Neural progenitor cell (in vitro differentiated cells): ENCODE measurements around the gene UBE2E1.

Experiments used
- EZH2 ChIP-seq: fragments of 200-600 bp; sonication (generic); IDR thresholded peaks from 2 replicates; pipeline ENCODE4 v1.6.1; 2017; ENCODE audit warnings: antibody characterized with exemption, mild to moderate bottlenecking, moderate library complexity
- TF ChIP-seq, protein P1 (sequence below): fragments of 200-600 bp; sonication (generic); IDR thresholded peaks from 2 replicates; pipeline ENCODE4 v1.5.1; 2017; ENCODE audit warnings: antibody characterized with exemption, mild to moderate bottlenecking

DNA sequence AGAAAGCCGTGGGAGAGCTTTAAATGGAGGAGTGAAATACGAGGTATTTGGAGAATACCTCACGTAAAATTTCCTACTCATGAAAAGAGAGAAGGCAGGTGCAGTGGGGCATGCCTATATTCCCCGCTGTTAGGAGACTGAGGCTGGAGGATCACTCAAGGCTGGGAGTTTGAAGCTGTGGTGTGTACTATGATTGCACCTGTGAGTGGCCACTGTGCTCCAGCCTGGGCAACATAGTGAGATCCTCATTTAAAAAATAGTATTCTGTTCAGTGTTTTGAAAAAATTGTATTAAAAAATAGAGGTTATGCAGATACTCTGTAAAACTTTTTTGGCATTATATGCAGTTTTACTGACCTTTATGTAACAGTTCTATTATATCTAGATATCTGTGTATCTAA is 20.0 kb downstream of the UBE2E1 start:
- TF ChIP-seq EZH2, result no peak
- TF ChIP-seq, protein P1, sequence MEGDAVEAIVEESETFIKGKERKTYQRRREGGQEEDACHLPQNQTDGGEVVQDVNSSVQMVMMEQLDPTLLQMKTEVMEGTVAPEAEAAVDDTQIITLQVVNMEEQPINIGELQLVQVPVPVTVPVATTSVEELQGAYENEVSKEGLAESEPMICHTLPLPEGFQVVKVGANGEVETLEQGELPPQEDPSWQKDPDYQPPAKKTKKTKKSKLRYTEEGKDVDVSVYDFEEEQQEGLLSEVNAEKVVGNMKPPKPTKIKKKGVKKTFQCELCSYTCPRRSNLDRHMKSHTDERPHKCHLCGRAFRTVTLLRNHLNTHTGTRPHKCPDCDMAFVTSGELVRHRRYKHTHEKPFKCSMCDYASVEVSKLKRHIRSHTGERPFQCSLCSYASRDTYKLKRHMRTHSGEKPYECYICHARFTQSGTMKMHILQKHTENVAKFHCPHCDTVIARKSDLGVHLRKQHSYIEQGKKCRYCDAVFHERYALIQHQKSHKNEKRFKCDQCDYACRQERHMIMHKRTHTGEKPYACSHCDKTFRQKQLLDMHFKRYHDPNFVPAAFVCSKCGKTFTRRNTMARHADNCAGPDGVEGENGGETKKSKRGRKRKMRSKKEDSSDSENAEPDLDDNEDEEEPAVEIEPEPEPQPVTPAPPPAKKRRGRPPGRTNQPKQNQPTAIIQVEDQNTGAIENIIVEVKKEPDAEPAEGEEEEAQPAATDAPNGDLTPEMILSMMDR, result no peak
